Aortic smooth muscle cell (primary cell): ENCODE data around the gene SPRR4. TPM values are rescaled to one million over a fixed set of nuclear protein-coding genes. Genes with fewer than 3 reads are reported as not detected.

Source experiments
- total RNA-seq: library from RNA; depleted of rRNA; stranded (reverse); fragments of >200 nt; gene quantifications from 2 replicates; pipeline ENCODE4 v1.2.3, GENCODE V29; 2014

The SPRR4 gene, protein sequence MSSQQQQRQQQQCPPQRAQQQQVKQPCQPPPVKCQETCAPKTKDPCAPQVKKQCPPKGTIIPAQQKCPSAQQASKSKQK
- total RNA-seq = not detected in 2 replicates

DNA sequence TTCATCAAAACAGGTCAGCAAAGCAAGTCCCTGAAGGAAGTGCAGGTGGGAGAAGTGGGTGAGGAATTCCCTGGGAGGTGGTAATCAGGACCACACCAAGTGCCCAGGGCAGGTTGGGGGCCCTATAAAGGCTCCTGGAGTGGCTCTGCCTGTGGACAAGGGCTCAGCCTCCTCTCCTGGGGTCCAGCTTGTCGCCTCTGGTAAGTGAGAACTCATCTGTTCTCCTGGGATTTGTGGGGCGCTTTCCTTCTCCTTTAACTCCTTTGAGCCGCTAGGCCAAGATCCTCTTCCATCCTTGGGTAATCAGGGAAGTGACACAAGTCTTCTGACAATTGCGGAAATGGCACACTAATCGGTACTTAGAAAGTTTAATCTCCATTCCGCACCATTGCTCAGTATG is at the start of gene SPRR4:
SPRR4 (plus strand) TSS at position 154 of the 400 bp plus-strand sequence. CDS start 1,243 bp downstream, outside the sequence.

DNA sequence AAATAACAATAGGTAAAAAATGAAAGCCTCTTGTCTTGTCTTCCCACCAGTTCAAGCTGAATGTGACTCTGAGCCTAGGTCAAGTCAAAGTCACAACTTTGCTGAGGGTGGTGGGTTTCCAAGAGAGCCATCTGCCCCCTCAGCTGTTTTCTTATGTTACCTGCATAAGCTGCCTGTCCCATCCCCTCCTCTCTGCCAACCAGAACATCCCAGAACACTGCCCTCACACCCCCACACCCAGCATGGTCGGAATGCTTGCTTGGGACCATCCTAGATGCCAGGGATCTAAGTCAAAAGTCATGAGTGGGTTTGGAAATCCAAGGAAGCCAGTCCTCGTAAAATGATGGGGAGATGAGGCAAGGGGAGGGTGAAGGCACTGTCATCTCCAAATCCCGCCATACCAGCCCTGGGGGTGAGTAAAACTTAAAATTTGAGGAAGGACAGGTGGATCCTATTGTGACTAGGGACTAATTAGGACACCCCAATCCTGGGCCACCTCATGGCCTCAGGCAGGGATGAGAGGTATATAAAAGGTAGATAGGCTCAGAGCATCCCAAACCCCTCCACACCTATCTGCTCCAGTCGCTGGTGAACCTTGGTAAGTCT is 23.7 kb upstream of the SPRR4 start, which contains the start of gene SPRR5:
SPRR5 (plus strand) TSS at position 556 of the 606 bp plus-strand sequence. CDS start 1,349 bp downstream, outside the sequence.

DNA sequence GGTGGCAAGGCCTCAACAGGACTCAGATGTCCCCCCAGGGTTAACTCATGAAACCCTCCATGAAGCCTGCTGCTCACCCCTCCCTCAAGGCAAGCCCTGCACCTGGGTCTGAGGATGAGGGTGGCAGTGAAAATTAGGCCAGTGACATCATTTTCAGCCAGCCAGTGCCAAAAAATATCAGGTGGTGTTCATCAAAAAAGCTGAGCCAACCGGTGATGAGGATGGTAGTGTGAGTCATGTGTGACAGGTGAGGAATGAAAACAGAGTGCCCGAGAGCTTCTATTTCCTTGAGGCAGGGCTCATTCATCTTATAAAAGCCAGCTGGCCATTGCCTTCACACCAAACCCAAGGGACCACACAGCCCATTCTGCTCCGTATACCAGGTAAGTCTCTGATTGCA is 13.3 kb downstream of the SPRR4 start, which contains the start of gene SPRR1A:
SPRR1A (plus strand) TSS at position 339 of the 400 bp plus-strand sequence. CDS start 1,150 bp downstream, outside the sequence.

DNA sequence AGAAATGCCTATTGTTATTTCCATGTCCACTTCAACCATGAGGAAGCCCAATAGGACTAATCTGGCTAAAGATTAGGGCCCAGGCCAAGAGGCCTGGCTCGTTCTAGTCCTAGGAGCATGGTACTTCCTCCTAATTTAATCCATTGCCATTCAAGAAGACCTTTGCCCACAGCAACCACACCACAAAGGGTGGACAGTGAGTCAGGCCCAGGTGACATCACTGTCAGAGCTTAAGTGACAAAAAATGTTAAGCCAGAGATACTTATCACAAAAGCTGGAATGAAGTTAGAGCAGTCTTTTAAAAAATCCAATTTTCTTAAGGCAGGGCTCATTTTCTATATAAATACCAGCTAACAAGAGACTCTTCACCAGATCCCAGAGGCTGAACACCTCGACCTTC is 30.9 kb downstream of the SPRR4 start, which contains the start of gene SPRR3:
SPRR3 (plus strand) TSS at position 368 of the 400 bp plus-strand sequence. CDS start 1,272 bp downstream, outside the sequence.

Other genes starting within 250 kb of the SPRR4 start
- gene KPRP, start 212.6 kb upstream of the SPRR4 start, total RNA-seq = not detected in 2 replicates
- gene LCE1F, start 195.5 kb upstream of the SPRR4 start, total RNA-seq = not detected in 2 replicates
- gene LCE1E, start 184.4 kb upstream of the SPRR4 start, total RNA-seq = not detected in 2 replicates
- not detected in 2 replicates for gene LCE1D, start 173.9 kb upstream of the SPRR4 start, total RNA-seq
- gene LCE1C, start 164.0 kb upstream of the SPRR4 start, total RNA-seq = not detected in 2 replicates
- not detected in 2 replicates for gene LCE1B, start 158.7 kb upstream of the SPRR4 start, total RNA-seq
- gene LCE1A, start 143.2 kb upstream of the SPRR4 start, total RNA-seq = not detected in 2 replicates
- not detected in 2 replicates for gene LCE6A, start 127.8 kb upstream of the SPRR4 start, total RNA-seq
- gene LCE7A, start 110.7 kb upstream of the SPRR4 start, total RNA-seq = not detected in 2 replicates
- gene SMCP, start 92.3 kb upstream of the SPRR4 start, total RNA-seq = not detected in 2 replicates
- gene IVL, start 62.1 kb upstream of the SPRR4 start, total RNA-seq = not detected in 2 replicates
- gene SPRR5, start 23.4 kb upstream of the SPRR4 start, total RNA-seq = not detected in 2 replicates
- not detected in 2 replicates for gene SPRR1A, start 13.4 kb downstream of the SPRR4 start, total RNA-seq
- not detected in 2 replicates for gene SPRR3, start 31.1 kb downstream of the SPRR4 start, total RNA-seq
- gene SPRR1B, start 60.6 kb downstream of the SPRR4 start, total RNA-seq = not detected in 2 replicates
- not detected in 2 replicates for gene SPRR2D, start 70.5 kb downstream of the SPRR4 start, total RNA-seq
- not detected in 2 replicates for gene SPRR2A, start 86.9 kb downstream of the SPRR4 start, total RNA-seq
- not detected in 2 replicates for gene SPRR2B, start 101.0 kb downstream of the SPRR4 start, total RNA-seq
- not detected in 2 replicates for gene SPRR2E, start 123.9 kb downstream of the SPRR4 start, total RNA-seq
- gene SPRR2F, start 142.9 kb downstream of the SPRR4 start, total RNA-seq = not detected in 2 replicates
- not detected in 2 replicates for gene SPRR2G, start 180.2 kb downstream of the SPRR4 start, total RNA-seq
- gene LELP1, start 232.8 kb downstream of the SPRR4 start, total RNA-seq = not detected in 2 replicates
- not detected in 2 replicates for gene PRR9, start 246.9 kb downstream of the SPRR4 start, total RNA-seq